ACC112 (cell line): ENCODE results near the gene MSANTD4.
A peak's percentile ranks its signal among the peaks of the same experiment; 100 is the strongest.

Source experiments
- H2AFZ ChIP-seq: fragments of 200-600 bp; sonication (generic); one replicate; pipeline ENCODE4 v1.6.0; 2017; ENCODE audit warnings: antibody characterized with exemption, low read length; ENCODE audit not compliant: unreplicated experiment
- H3K27ac ChIP-seq: fragments of 200-600 bp; sonication (generic); 2 replicates; pipeline ENCODE4 v1.5.1; 2014; ENCODE audit warnings: low read depth, mild to moderate bottlenecking, antibody characterized with exemption, low read length, moderate library complexity
- H3K27me3 ChIP-seq: fragments of 200-600 bp; sonication (generic); 2 replicates; pipeline ENCODE4 v1.6.1; 2014; ENCODE audit warnings: mild to moderate bottlenecking, antibody characterized with exemption, low read length, moderate library complexity, mixed read lengths; ENCODE audit not compliant: insufficient read depth
- H3K36me3 ChIP-seq: fragments of 200-600 bp; sonication (generic); 2 replicates; pipeline ENCODE4 v1.6.1; 2016; ENCODE audit warnings: mild to moderate bottlenecking, antibody characterized with exemption, low read length, moderate library complexity, mixed read lengths; ENCODE audit not compliant: insufficient read depth
- H3K4me1 ChIP-seq: fragments of 200-600 bp; sonication (generic); one replicate; pipeline ENCODE4 v1.6.1; 2016; ENCODE audit warnings: low read length, mixed read lengths; ENCODE audit not compliant: insufficient read depth, unreplicated experiment, control insufficient read depth
- H3K4me3 ChIP-seq: fragments of 200-600 bp; sonication (generic); 2 replicates; pipeline ENCODE4 v1.5.1; 2014; ENCODE audit warnings: mild to moderate bottlenecking, low read depth, low read length
- H3K79me2 ChIP-seq: fragments of 200-600 bp; sonication (generic); one replicate; pipeline ENCODE4 v1.6.0; 2016; ENCODE audit warnings: low read length; ENCODE audit not compliant: control insufficient read depth, unreplicated experiment, insufficient read depth

Gene MSANTD4

GRCh38 chr11:106043540-106043939, 21.5 kb upstream of the MSANTD4 start:
- no peaks in the 10 kb centered on the region for H3K4me1 ChIP-seq
- peak overlapping the region; percentile 47 for H2AFZ ChIP-seq
- H3K4me3 ChIP-seq = no peak overlapping the region
- H3K27ac ChIP-seq = no peak overlapping the region
- no peaks in the 10 kb centered on the region for H3K36me3 ChIP-seq
- no peaks in the 10 kb centered on the region for H3K27me3 ChIP-seq
- H3K79me2 ChIP-seq = no peaks in the 10 kb centered on the region

DNA sequence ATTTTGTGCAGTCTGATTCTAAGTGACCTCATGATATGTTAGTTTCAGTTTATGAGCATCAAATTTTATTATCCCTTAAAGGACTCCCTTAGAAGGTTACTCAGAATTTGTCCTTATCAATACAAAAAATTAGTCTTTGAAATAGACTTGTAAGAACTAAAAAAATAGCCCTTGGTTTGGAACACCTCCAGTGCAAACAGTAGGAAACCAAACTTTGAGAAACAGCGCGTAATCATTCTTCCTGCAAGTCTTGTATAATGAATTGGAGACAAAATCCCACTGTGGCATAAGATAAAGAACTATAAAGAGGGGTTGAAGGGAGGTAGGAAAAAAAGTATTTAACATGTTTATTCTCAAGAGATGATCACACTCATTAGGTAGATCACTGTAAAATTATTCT, 10.8 kb upstream of the MSANTD4 start:
- no peaks in the 10 kb centered on the region for H3K79me2 ChIP-seq
- H3K27ac ChIP-seq = no peak overlapping the region
- peaks cover 10% of the 10 kb centered on the region for H3K4me1 ChIP-seq
- H3K36me3 ChIP-seq = no peaks in the 10 kb centered on the region
- no peaks in the 10 kb centered on the region for H3K27me3 ChIP-seq
- no peak overlapping the region for H3K4me3 ChIP-seq
- no peak overlapping the region for H2AFZ ChIP-seq

- peaks cover 10% of the 10 kb centered on the region for H3K4me1 ChIP-seq
- no peaks in the 10 kb centered on the region for H3K36me3 ChIP-seq
- H3K27me3 ChIP-seq = no peaks in the 10 kb centered on the region
- no peak overlapping the region for H3K27ac ChIP-seq
- no peak overlapping the region for H2AFZ ChIP-seq
- no peak overlapping the region for H3K4me3 ChIP-seq
- H3K79me2 ChIP-seq = no peaks in the 10 kb centered on the region
Observed at GRCh38 chr11:106031936-106032335, 9.9 kb upstream of the MSANTD4 start.

- no peak overlapping the region for H2AFZ ChIP-seq
Observed at GRCh38 chr11:106031202-106031810, 9.3 kb upstream of the MSANTD4 start.

DNA sequence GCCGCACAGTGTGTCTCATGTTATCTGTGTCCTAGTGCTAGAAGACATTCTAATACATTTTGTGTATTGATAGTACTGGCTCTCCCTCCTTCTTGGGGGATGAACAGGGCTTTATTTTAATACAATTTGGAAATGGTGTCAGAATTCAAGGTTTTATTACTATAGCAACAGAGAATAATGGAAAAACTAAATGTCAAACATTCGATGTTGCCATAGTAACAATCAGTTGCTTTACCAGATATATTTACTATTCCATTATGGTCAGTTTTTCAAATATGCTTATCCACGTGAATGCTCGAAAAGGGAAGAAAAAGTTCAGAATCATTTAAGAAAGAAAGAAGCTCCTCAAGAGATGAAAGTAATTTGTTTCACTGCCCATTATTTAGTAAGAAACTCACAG, 8.6 kb upstream of the MSANTD4 start:
- Histone ChIP-seq H3K27ac (no peak overlapping the region), H3K36me3 (no peaks in the 10 kb centered on the region), H3K27me3 (no peaks in the 10 kb centered on the region), H2AFZ (no peak overlapping the region), H3K4me3 (no peak overlapping the region), H3K79me2 (no peaks in the 10 kb centered on the region), H3K4me1 (peaks cover 10% of the 10 kb centered on the region)

More at GRCh38 chr11:106031202-106031810, 9.3 kb upstream of the MSANTD4 start:
- Histone ChIP-seq H3K4me1 (peaks cover 10% of the 10 kb centered on the region), H3K79me2 (no peaks in the 10 kb centered on the region), H3K27me3 (no peaks in the 10 kb centered on the region), H3K27ac (no peak overlapping the region), H3K4me3 (no peak overlapping the region), H3K36me3 (no peaks in the 10 kb centered on the region)

DNA sequence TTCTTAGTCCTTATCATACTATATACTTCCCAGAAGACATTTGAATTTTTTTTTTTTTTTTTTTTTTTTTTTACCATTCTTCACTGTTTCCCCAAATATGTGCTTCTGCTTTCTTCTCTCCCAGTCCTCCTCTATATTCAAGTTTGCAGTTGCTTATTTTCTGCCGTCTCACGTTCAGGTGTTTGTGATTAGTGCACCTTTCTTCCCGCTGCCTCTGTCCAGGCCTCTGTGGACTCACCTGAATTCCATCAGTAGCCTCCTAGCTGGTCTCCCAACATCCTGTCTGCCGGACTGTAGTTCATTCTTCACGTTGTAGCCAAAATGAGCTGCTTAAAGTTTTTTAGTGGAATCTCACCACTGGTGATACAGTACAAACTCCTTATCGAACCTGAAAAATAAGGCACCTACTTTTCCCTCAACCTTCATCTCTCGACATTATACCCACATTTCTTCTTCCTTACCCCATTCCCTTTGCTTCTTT, 795 bp upstream of the MSANTD4 start:
- H3K4me3 ChIP-seq = peak overlapping the region; percentile 86
- no peaks in the 10 kb centered on the region for H3K27me3 ChIP-seq
- peak overlapping the region; percentile 44; the same call in 1 of the 2 replicates for H3K27ac ChIP-seq
- peaks cover 33% of the 10 kb centered on the region for H3K79me2 ChIP-seq
- peak overlapping the region; percentile 99 for H2AFZ ChIP-seq
- H3K36me3 ChIP-seq = peaks cover 8% of the 10 kb centered on the region
- H3K4me1 ChIP-seq = peaks cover 27% of the 10 kb centered on the region

DNA sequence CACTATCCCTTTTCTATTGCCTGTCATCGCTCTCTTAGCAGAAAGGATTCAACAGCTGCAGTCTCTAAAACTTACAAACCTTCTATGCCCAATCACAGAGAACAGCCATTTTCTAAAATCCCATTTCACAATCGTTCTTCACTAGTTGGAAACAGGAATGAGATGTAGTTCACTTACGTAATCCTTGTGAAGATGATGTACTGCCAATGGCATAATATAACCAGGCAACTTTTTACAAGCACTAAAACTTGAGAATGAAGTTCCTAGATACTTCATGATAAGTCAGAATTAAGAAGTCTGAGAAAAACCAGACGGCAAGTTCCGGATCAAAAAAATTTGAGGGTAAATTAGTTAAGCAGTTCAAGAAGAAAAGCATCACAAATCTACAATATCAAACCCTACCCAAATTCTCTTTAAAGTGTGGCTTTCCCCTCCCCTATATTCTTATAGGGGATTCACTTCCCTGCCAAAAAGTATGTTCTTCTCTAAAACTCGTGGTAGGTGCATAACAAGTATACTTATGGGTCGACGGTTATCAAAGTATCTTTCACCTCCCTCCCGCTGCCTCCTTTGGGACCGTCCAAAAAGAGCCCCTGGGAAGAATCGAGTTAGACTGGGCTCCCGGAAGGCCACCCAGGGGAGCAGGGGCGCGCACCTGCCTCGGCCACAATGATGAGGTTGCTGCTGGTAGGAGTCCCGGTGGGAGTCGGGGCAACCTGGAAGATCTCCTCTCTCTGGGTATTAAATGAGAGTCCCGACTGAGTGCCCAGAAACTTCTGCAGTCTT, 666 bp downstream of the MSANTD4 start:
- H3K36me3 ChIP-seq = peaks cover 8% of the 10 kb centered on the region
- H3K27me3 ChIP-seq = no peaks in the 10 kb centered on the region
- H3K79me2 ChIP-seq = peaks cover 41% of the 10 kb centered on the region
- H2AFZ ChIP-seq = peak overlapping the region; percentile 90
- peaks cover 27% of the 10 kb centered on the region for H3K4me1 ChIP-seq
- H3K4me3 ChIP-seq = peak overlapping the region; percentile 86
- H3K27ac ChIP-seq = peak overlapping the region; percentile 0; the same call in 1 of the 2 replicates

- H3K27me3 ChIP-seq = no peaks in the 10 kb centered on the region
- peaks cover 38% of the 10 kb centered on the region for H3K4me1 ChIP-seq
- peaks cover 59% of the 10 kb centered on the region for H3K79me2 ChIP-seq
- peaks cover 8% of the 10 kb centered on the region for H3K36me3 ChIP-seq
- H3K4me3 ChIP-seq = no peak overlapping the region
- H2AFZ ChIP-seq = no peak overlapping the region
- no peak overlapping the region for H3K27ac ChIP-seq
Observed at GRCh38 chr11:106017093-106017492, 4.9 kb downstream of the MSANTD4 start.

GRCh38 chr11:106015066-106015465, 7.0 kb downstream of the MSANTD4 start:
- H3K4me3 ChIP-seq = no peak overlapping the region
- H3K4me1 ChIP-seq = peaks cover 40% of the 10 kb centered on the region
- peaks cover 52% of the 10 kb centered on the region for H3K79me2 ChIP-seq
- no peaks in the 10 kb centered on the region for H3K27me3 ChIP-seq
- H2AFZ ChIP-seq = no peak overlapping the region
- H3K36me3 ChIP-seq = peaks cover 23% of the 10 kb centered on the region
- no peak overlapping the region for H3K27ac ChIP-seq

- peaks cover 23% of the 10 kb centered on the region for H3K36me3 ChIP-seq
- H2AFZ ChIP-seq = no peak overlapping the region
- peaks cover 47% of the 10 kb centered on the region for H3K79me2 ChIP-seq
- H3K27ac ChIP-seq = no peak overlapping the region
- peaks cover 35% of the 10 kb centered on the region for H3K4me1 ChIP-seq
- H3K4me3 ChIP-seq = no peak overlapping the region
- no peaks in the 10 kb centered on the region for H3K27me3 ChIP-seq
Observed at GRCh38 chr11:106014620-106015019, 7.4 kb downstream of the MSANTD4 start.

- H2AFZ ChIP-seq = no peak overlapping the region
- H3K36me3 ChIP-seq = peaks cover 25% of the 10 kb centered on the region
- H3K27ac ChIP-seq = no peak overlapping the region
- peaks cover 32% of the 10 kb centered on the region for H3K4me1 ChIP-seq
- no peaks in the 10 kb centered on the region for H3K27me3 ChIP-seq
- no peak overlapping the region for H3K4me3 ChIP-seq
- peaks cover 43% of the 10 kb centered on the region for H3K79me2 ChIP-seq
Observed at GRCh38 chr11:106014035-106014434, 8.0 kb downstream of the MSANTD4 start.
